Left lung (tissue), 10 donors: ENCODE data around the gene CCR7. TPM values are rescaled to one million over a fixed set of nuclear protein-coding genes. Genes with fewer than 3 reads are reported as not detected.

Experiments
- ATAC-seq: fragments of 200-7000 bp; cut with Tn5 transposase; one replicate; pipeline ENCODE4 v1.9.1; 2020; ENCODE audit warnings: moderate library complexity
- DNase-seq, 4 donors: peaks; one replicate each; pipeline ENCODE4 v3.0.0-alpha.2; 2013 to 2020
- H3K27ac ChIP-seq, 2 donors: fragments of 200-600 bp; sonication (generic) in 1 of 2; one replicate each; pipeline versions ENCODE4 v1.5.0 to v1.8.0; 2020 to 2021
- H3K27me3 ChIP-seq, 2 donors: fragments of 200-600 bp; sonication (generic) in 1 of 2; one replicate each; pipeline versions ENCODE4 v1.5.0 to v1.8.0; 2020 to 2021
- H3K36me3 ChIP-seq, 2 donors: fragments of 200-600 bp; sonication (generic) in 1 of 2; one replicate each; pipeline versions ENCODE4 v1.5.0 to v1.8.0; 2020 to 2021
- H3K4me1 ChIP-seq, 2 donors: fragments of 200-600 bp; one replicate each; pipeline ENCODE4 v1.8.0; 2021
- H3K4me3 ChIP-seq, 2 donors: fragments of 200-600 bp; sonication (generic) in 1 of 2; one replicate each; pipeline versions ENCODE4 v1.5.0 to v1.8.0; 2020 to 2021; ENCODE audit warnings: mild to moderate bottlenecking in 1 of 2
- H3K9me3 ChIP-seq, 2 donors: fragments of 200-600 bp; sonication (generic) in 1 of 2; one replicate each; pipeline versions ENCODE4 v1.5.0 to v1.8.0; 2020 to 2021
- intact Hi-C, 2 donors: fragments of 100-400 bp; cut with DNase I; formaldehyde crosslinking; loops; one replicate each; pipeline versions ENCODE4 v1.11.2 to v1.14.2; 2022
- polyA plus RNA-seq, 6 donors: library from polyadenylated mRNA; unstranded; fragments of 120-200 nt; gene quantifications; one replicate each; pipeline ENCODE4 v1.2.1, GENCODE V29; 2013; ENCODE audit not compliant: insufficient read length in 6 of 6
- total RNA-seq, 2 donors: library from RNA; stranded (reverse); fragmentation: NEBNext Ultra II Directional; extraction: Animal tissue kit (Norgen Biotek cat#: 25700); gene quantifications; one replicate each; pipeline ENCODE4 v1.2.1, GENCODE V29; 2021
- TF ChIP-seq, protein P1 (sequence below), 2 donors: fragments of 200-600 bp; sonication (generic) in 1 of 2; IDR thresholded peaks; one replicate each; pipeline versions ENCODE4 v1.5.0 to v1.8.0; 2021; ENCODE audit warnings: antibody characterized with exemption in 2 of 2
- donor health status: DM: no; HTN: yes; CAD: no.
- donor health status: DM: no; HTN: no; CAD: no.

The CCR7 gene
- total and polyA plus RNA-seq, 8 donors, result 0.35 to 1.6 (median 0.79) TPM

DNA sequence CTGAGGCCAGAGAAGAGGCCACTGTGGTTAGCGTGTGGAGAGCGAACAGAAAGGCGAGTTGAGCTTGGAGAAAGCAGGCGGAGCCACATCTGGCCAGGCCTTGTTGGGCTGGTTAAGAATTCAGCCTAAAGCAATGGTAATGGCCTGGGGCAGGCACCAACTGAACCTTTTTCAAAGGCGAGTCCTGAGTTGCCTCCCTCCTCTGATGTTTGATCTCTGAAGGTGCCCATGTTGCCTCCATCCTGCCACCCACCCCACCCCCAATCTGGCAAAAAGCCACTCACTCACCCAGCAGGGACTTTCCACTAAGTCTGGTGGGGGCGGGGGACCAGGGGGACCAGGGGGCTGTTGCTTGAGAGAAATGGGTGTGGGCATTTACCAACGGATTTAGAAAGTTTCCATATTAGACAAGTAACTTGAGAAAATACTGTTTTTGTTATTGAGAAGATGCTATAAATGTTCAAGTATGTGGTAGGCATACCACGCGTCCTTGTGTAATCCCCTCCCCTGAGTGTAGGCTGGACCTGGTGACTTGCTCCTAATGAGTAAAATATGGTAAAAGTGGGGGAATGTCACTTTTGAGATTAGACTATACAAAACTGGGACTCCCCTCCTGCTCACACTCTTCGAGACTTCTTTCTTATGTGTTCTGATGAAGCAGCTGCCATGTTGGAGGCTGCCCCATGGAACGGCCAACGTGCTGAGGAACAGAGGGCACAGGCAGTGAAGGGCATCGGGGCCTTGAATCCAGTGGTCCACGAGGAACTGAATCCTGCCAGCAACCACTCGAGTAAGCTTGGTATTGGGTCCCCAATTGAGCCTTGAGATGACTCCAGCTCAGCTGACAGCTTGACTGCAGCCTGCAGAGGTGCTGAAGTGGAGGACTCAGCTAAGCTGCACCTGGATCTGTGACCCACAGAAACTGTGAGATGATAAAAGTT is 34.0 kb downstream of the CCR7 start:
- peak in 1 of 4 donors; percentile 28 for DNase-seq
- TF ChIP-seq, protein P1, sequence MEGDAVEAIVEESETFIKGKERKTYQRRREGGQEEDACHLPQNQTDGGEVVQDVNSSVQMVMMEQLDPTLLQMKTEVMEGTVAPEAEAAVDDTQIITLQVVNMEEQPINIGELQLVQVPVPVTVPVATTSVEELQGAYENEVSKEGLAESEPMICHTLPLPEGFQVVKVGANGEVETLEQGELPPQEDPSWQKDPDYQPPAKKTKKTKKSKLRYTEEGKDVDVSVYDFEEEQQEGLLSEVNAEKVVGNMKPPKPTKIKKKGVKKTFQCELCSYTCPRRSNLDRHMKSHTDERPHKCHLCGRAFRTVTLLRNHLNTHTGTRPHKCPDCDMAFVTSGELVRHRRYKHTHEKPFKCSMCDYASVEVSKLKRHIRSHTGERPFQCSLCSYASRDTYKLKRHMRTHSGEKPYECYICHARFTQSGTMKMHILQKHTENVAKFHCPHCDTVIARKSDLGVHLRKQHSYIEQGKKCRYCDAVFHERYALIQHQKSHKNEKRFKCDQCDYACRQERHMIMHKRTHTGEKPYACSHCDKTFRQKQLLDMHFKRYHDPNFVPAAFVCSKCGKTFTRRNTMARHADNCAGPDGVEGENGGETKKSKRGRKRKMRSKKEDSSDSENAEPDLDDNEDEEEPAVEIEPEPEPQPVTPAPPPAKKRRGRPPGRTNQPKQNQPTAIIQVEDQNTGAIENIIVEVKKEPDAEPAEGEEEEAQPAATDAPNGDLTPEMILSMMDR (IDR thresholded peaks at IDR 0.05), result no peak
- no peaks in the 10 kb centered on the region for H3K27me3 ChIP-seq
- intact Hi-C loops, result loop anchor here in 1 of 2 donors (5.0 kb wide), 2 partner anchors 89 to 169 kb away; partner anchors contain the start of genes GJD3 and IGFBP4
- no peak for ATAC-seq
- no peaks in the 10 kb centered on the region for H3K36me3 ChIP-seq
- H3K27ac ChIP-seq, result peak overlapping the region in 1 of 2 donors; percentile 23
- H3K9me3 ChIP-seq, result no peaks in the 10 kb centered on the region
- H3K4me3 ChIP-seq, result no peak overlapping the region
- peaks cover 19 to 32% of the 10 kb centered on the region in 2 donors for H3K4me1 ChIP-seq

DNA sequence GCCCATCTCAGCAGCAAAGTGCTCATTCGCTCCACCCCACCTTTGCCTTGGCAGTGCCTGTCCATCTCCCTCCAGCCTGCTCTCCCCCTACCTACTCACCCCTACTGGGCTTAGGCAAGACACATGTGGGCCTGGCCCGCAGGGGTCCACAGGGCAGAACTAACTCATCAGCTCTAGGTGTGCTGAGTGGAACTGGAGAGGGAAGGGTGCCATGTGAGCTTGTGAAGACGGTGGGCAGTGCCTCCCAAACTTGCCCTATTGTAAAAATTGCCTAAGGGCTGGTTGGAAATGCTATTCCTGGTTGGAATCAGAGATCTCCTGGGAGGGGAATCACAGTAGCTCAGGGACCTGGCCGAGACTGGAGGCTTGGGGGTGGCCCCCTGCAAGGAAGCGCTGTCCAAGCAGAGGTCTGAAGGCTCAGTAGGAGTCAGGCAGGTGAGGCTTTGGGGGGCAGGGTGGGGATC is 34.7 kb downstream of the CCR7 start:
- TF ChIP-seq, protein P1 (IDR thresholded peaks at IDR 0.05), result no peak
- no peaks in the 10 kb centered on the region for H3K27me3 ChIP-seq
- H3K27ac ChIP-seq, result no peak overlapping the region
- no peak overlapping the region for H3K4me3 ChIP-seq
- ATAC-seq (no peak), DNase-seq (peak in 1 of 4 donors; percentile 15)
- intact Hi-C loops, result loop anchor here in 1 of 2 donors (5.0 kb wide), 2 partner anchors 88 to 168 kb away; partner anchors contain the start of genes GJD3 and IGFBP4
- peaks cover 0 to under 1% of the 10 kb centered on the region in 2 donors for H3K9me3 ChIP-seq
- peaks cover 14 to 25% of the 10 kb centered on the region in 2 donors for H3K4me1 ChIP-seq
- no peaks in the 10 kb centered on the region for H3K36me3 ChIP-seq

DNA sequence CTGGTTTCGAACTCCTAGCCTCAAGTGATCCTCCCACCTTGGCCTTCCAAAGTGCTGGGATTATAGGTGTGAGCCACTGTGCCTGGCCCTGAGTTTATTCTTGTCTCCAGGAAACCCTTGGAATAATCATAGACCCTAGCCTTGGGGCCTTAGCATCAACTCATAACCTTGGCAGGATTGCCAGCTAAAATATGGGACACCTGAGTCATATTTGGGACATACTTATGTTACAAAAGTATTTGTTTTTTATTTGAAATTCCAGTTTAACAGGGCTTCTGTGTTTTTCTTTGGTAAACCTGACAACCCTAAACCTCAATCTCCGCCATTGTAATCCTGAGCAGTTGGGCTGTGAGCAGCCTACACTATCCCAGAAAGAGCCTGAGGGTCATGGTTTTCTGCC is 35.3 kb downstream of the CCR7 start:
- peaks cover 0 to 7% of the 10 kb centered on the region in 2 donors for H3K9me3 ChIP-seq
- no peak overlapping the region for H3K4me3 ChIP-seq
- TF ChIP-seq, protein P1 (IDR thresholded peaks at IDR 0.05), result no peak
- intact Hi-C loops, result loop anchor here in 1 of 2 donors (5.0 kb wide), 2 partner anchors 88 to 168 kb away; partner anchors contain the start of genes GJD3 and IGFBP4
- no peaks in the 10 kb centered on the region for H3K27me3 ChIP-seq
- H3K36me3 ChIP-seq, result no peaks in the 10 kb centered on the region
- H3K4me1 ChIP-seq, result peaks cover 14 to 24% of the 10 kb centered on the region in 2 donors
- ATAC-seq (no peak), DNase-seq (peak in 1 of 4 donors; percentile 3)
- no peak overlapping the region for H3K27ac ChIP-seq

- TF ChIP-seq, protein P1 (IDR thresholded peaks at IDR 0.05), result no peak
- DNase-seq (peak in 1 of 4 donors; percentile 20), ATAC-seq (no peak)
- no peak overlapping the region for H3K4me3 ChIP-seq
- peaks cover 0 to 7% of the 10 kb centered on the region in 2 donors for H3K9me3 ChIP-seq
- no peaks in the 10 kb centered on the region for H3K27me3 ChIP-seq
- intact Hi-C loops, result no loop called here
- peaks cover 11 to 19% of the 10 kb centered on the region in 2 donors for H3K4me1 ChIP-seq
- H3K27ac ChIP-seq, result no peak overlapping the region
- H3K36me3 ChIP-seq, result no peaks in the 10 kb centered on the region
These were observed 36.4 kb downstream of the CCR7 start for GRCh38 chr17:40528692-40529417.
